ENCODE measurements around the gene NAA50. TPM values are rescaled to one million over a fixed set of nuclear protein-coding genes. Genes with fewer than 3 reads are reported as not detected.

NAA50 gene
- total and polyA plus RNA-seq, 10 of the 15 experiments (the other 5 are each of a cell fraction or from before 2014, with no cell fraction given), result 31.7 to 205 (median 110) TPM

DNA sequence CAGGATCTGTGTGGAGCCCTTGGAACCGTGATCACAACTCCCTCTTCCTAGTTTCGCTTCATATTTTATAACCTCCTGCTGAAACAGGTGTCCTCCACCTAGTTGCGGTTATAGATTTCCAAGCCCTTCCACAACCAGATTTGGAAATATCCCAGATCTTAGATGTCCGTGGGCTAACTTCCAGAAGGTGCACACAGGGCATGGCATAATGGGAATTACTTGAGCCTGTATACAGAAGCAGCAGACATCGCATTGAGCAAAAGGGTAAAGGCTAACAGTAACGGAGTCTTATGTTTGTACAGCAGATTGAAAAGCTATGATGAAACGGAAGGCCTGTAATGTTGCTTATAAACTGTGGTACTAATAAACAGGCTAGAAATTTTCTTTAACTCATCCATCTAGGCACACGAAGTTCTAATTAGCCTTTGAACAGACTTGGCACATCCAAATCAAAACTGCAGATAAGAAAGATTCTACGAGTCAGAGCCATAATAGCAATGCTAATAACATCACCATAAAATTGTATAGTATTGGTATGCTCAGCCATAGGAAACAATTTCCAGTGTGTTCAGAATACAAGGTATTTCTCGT is 48.5 kb downstream of the NAA50 start:
- Histone ChIP-seq H3K27ac (ENCODE audit: control insufficient read depth, insufficient read depth) (peak overlapping the region; percentile 81), H3K4me2 (ENCODE audit: control insufficient read depth, insufficient read depth) (peak overlapping the region; percentile 95), H3K4me1 (ENCODE audit: control insufficient read depth, insufficient read depth, low read length) (peaks cover 8% of the 10 kb centered on the region; the same call in 1 of the 2 replicates), H3K27me3 (replicated peaks in 1 of 2; ENCODE audit: control insufficient read depth in 2 of 2, insufficient read depth in 2 of 2, low read length in 1 of 2) (no peaks in the 10 kb centered on the region), H4K20me1 (ENCODE audit: control insufficient read depth, insufficient read depth) (no peaks in the 10 kb centered on the region), H2AFZ (ENCODE audit: control insufficient read depth, low read depth, low read length) (peak overlapping the region; percentile 89), H3K36me3 (ENCODE audit: control insufficient read depth in 2 of 2, insufficient read depth in 2 of 2, low read length in 1 of 2) (no peaks in the 10 kb centered on the region; a peak in 1 of 4 replicates), H3K79me2 (ENCODE audit: control insufficient read depth, insufficient read depth, low read length) (peaks cover 21% of the 10 kb centered on the region), H3K9me3 (replicated peaks; ENCODE audit: control insufficient read depth, insufficient read depth, low read length) (no peaks in the 10 kb centered on the region), H3K4me3 (peak overlapping the region; percentile 88), H3K9ac (ENCODE audit: control insufficient read depth, insufficient read depth, low read length) (peak overlapping the region; percentile 94)
- ATAC-seq, result no peak
- intact Hi-C loops (cut with micrococcal nuclease; ENCODE audit: unreplicated experiment), result no loop called here
- DNase-seq (ENCODE audit: low read depth, low spot score), result no peak
- ChIA-PET SMC1A (ENCODE audit: uncharacterized antibody, unreplicated experiment) (interaction anchor here (1.2 to 1.4 kb wide), 2 partner anchors 33 to 120 kb away, joined by 3 read pairs; no protein-coding TSS in a partner anchor), POLR2A (interaction anchor here (1.5 kb wide), 1 partner anchor 44 kb away, joined by 6 read pairs; no protein-coding TSS in a partner anchor), RAD21 (ENCODE audit: unreplicated experiment) (interaction anchor here (0.7 to 1.2 kb wide), 3 partner anchors 41 to 275 kb away, joined by 3 read pairs; no protein-coding TSS in a partner anchor), CTCF (interaction anchor here (0.9 to 3.3 kb wide), 5 partner anchors 32 to 202 kb away, joined by 3 to 18 read pairs (median 4); partner anchors contain the start of gene NAA50)
- FAIRE-seq, result no peak
- in situ Hi-C loops (cut with MboI), result no loop called here
- 15% methylated on average over 10 of the region's 10 CpGs for WGBS (ENCODE audit: insufficient coverage, insufficient replicate concordance, low lambda C conversion rate, missing lambda C conversion rate)
- no TSS peak for BruUV-seq (replicated peaks)
- no peak for TF ChIP-seq ESRRA (IDR thresholded peaks at IDR 0.05; ENCODE audit: low read length)
- 0 out of 2 replicates have a peak, but pooled peaks have one; percentile 30 for TF ChIP-seq SIN3A (IDR thresholded peaks at IDR 0.05; ENCODE audit: low read depth, low read length)
- TF ChIP-seq, protein P1, sequence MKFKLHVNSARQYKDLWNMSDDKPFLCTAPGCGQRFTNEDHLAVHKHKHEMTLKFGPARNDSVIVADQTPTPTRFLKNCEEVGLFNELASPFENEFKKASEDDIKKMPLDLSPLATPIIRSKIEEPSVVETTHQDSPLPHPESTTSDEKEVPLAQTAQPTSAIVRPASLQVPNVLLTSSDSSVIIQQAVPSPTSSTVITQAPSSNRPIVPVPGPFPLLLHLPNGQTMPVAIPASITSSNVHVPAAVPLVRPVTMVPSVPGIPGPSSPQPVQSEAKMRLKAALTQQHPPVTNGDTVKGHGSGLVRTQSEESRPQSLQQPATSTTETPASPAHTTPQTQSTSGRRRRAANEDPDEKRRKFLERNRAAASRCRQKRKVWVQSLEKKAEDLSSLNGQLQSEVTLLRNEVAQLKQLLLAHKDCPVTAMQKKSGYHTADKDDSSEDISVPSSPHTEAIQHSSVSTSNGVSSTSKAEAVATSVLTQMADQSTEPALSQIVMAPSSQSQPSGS (IDR thresholded peaks at IDR 0.05; ENCODE audit: low read length), result no peak
- TF ChIP-seq TAF1 (IDR thresholded peaks at IDR 0.05; ENCODE audit: borderline replicate concordance, low read depth, low read length), result no peak
- no peak for TF ChIP-seq RAD21 (IDR thresholded peaks at IDR 0.05; ENCODE audit: insufficient read depth, low read depth, low read length)
- TF ChIP-seq MTA2 (IDR thresholded peaks at IDR 0.05; ENCODE audit: low read depth), result no peak
- TF ChIP-seq, protein P2, sequence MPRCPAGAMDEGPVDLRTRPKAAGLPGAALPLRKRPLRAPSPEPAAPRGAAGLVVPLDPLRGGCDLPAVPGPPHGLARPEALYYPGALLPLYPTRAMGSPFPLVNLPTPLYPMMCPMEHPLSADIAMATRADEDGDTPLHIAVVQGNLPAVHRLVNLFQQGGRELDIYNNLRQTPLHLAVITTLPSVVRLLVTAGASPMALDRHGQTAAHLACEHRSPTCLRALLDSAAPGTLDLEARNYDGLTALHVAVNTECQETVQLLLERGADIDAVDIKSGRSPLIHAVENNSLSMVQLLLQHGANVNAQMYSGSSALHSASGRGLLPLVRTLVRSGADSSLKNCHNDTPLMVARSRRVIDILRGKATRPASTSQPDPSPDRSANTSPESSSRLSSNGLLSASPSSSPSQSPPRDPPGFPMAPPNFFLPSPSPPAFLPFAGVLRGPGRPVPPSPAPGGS (IDR thresholded peaks at IDR 0.05; ENCODE audit: borderline replicate concordance, insufficient read depth, low read depth, low read length, poor library complexity, severe bottlenecking), result no peak
- TF ChIP-seq IKZF1 (conservative IDR thresholded peaks at IDR 0.05), result peak; percentile 41; the same call in 1 of the 2 replicates
- TF ChIP-seq, protein P3, sequence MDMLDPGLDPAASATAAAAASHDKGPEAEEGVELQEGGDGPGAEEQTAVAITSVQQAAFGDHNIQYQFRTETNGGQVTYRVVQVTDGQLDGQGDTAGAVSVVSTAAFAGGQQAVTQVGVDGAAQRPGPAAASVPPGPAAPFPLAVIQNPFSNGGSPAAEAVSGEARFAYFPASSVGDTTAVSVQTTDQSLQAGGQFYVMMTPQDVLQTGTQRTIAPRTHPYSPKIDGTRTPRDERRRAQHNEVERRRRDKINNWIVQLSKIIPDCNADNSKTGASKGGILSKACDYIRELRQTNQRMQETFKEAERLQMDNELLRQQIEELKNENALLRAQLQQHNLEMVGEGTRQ (IDR thresholded peaks at IDR 0.05; ENCODE audit: borderline replicate concordance, low read depth, low read length), result no peak
- TF ChIP-seq, protein P4, sequence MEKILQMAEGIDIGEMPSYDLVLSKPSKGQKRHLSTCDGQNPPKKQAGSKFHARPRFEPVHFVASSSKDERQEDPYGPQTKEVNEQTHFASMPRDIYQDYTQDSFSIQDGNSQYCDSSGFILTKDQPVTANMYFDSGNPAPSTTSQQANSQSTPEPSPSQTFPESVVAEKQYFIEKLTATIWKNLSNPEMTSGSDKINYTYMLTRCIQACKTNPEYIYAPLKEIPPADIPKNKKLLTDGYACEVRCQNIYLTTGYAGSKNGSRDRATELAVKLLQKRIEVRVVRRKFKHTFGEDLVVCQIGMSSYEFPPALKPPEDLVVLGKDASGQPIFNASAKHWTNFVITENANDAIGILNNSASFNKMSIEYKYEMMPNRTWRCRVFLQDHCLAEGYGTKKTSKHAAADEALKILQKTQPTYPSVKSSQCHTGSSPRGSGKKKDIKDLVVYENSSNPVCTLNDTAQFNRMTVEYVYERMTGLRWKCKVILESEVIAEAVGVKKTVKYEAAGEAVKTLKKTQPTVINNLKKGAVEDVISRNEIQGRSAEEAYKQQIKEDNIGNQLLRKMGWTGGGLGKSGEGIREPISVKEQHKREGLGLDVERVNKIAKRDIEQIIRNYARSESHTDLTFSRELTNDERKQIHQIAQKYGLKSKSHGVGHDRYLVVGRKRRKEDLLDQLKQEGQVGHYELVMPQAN (conservative IDR thresholded peaks at IDR 0.05), result no peak
- TF ChIP-seq, protein P5, sequence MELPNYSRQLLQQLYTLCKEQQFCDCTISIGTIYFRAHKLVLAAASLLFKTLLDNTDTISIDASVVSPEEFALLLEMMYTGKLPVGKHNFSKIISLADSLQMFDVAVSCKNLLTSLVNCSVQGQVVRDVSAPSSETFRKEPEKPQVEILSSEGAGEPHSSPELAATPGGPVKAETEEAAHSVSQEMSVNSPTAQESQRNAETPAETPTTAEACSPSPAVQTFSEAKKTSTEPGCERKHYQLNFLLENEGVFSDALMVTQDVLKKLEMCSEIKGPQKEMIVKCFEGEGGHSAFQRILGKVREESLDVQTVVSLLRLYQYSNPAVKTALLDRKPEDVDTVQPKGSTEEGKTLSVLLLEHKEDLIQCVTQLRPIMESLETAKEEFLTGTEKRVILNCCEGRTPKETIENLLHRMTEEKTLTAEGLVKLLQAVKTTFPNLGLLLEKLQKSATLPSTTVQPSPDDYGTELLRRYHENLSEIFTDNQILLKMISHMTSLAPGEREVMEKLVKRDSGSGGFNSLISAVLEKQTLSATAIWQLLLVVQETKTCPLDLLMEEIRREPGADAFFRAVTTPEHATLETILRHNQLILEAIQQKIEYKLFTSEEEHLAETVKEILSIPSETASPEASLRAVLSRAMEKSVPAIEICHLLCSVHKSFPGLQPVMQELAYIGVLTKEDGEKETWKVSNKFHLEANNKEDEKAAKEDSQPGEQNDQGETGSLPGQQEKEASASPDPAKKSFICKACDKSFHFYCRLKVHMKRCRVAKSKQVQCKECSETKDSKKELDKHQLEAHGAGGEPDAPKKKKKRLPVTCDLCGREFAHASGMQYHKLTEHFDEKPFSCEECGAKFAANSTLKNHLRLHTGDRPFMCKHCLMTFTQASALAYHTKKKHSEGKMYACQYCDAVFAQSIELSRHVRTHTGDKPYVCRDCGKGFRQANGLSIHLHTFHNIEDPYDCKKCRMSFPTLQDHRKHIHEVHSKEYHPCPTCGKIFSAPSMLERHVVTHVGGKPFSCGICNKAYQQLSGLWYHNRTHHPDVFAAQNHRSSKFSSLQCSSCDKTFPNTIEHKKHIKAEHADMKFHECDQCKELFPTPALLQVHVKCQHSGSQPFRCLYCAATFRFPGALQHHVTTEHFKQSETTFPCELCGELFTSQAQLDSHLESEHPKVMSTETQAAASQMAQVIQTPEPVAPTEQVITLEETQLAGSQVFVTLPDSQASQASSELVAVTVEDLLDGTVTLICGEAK (IDR thresholded peaks at IDR 0.05; ENCODE audit: borderline replicate concordance), result no peak
- TF ChIP-seq NBN (IDR thresholded peaks at IDR 0.05), result no peak
- no peak for TF ChIP-seq TCF12 (IDR thresholded peaks at IDR 0.05; ENCODE audit: low read depth, low read length)

All from GM12878 (cell line).